Testis (tissue), 2 donors: Measurements from ENCODE around the gene TPM2.

Experiments
- POLR2A ChIP-seq: fragments of 450-650 bp; IDR thresholded peaks from one replicate; pipeline ENCODE4 v1.6.1; 2017; ENCODE audit warnings: antibody characterized with exemption, mild to moderate bottlenecking, moderate library complexity
- TF ChIP-seq, protein P1 (sequence below), 3 experiments: fragments of 450-650 bp in 2 of 3; fragments of 200-600 bp in 1 of 3; sonication (generic) in 1 of 3; IDR thresholded peaks; one replicate each; pipeline ENCODE4 v1.5.1; 2016 to 2019; ENCODE audit warnings: antibody characterized with exemption in 3 of 3, mild to moderate bottlenecking in 2 of 3, moderate library complexity in 1 of 3

DNA sequence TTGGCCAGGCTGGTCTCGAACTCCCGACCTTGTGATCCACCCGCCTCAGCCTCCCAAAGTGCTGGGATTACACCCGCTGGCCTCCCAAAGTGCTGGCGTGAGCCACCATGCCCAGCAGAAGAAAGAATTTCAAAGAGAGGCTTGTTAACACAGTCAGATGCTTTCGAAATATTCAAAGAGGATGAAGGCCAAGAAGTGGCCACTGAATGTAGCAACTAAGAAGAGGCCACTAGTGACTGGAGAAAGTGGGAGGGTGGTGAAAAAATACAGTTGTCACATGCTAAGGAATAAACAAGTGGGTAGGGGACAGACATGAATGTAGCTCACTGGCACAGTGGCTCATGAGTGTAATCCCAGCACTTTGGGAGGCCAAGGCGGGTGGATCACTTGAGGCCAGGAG lies 13.0 kb upstream of the TPM2 start:
- TF ChIP-seq, protein P1, sequence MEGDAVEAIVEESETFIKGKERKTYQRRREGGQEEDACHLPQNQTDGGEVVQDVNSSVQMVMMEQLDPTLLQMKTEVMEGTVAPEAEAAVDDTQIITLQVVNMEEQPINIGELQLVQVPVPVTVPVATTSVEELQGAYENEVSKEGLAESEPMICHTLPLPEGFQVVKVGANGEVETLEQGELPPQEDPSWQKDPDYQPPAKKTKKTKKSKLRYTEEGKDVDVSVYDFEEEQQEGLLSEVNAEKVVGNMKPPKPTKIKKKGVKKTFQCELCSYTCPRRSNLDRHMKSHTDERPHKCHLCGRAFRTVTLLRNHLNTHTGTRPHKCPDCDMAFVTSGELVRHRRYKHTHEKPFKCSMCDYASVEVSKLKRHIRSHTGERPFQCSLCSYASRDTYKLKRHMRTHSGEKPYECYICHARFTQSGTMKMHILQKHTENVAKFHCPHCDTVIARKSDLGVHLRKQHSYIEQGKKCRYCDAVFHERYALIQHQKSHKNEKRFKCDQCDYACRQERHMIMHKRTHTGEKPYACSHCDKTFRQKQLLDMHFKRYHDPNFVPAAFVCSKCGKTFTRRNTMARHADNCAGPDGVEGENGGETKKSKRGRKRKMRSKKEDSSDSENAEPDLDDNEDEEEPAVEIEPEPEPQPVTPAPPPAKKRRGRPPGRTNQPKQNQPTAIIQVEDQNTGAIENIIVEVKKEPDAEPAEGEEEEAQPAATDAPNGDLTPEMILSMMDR (IDR thresholded peaks at IDR 0.05), result no peak
- TF ChIP-seq POLR2A, result no peak
